Type B pancreatic cell (in vitro differentiated cells): Measurements from ENCODE around the gene LACC1. TPM values are rescaled to one million over a fixed set of nuclear protein-coding genes. Genes with fewer than 3 reads are reported as not detected.
A peak's percentile ranks its signal among the peaks of the same experiment; 100 is the strongest.

Source experiments
- DNase-seq: peaks from one replicate; pipeline ENCODE4 v3.0.0; 2021; ENCODE audit warnings: mixed read lengths; ENCODE audit not compliant: unreplicated experiment; ENCODE audit errors: extremely low spot score
- H3K27ac Mint-ChIP-seq: 2 replicates; pipeline ENCODE4 v1.8.0; 2021; ENCODE audit warnings: mild to moderate bottlenecking, mixed read lengths
- H3K27me3 Mint-ChIP-seq: 2 replicates; pipeline ENCODE4 v1.8.0; 2021; ENCODE audit warnings: mixed read lengths
- H3K36me3 Mint-ChIP-seq: 2 replicates; pipeline ENCODE4 v1.8.0; 2021; ENCODE audit warnings: mixed read lengths
- H3K4me1 Mint-ChIP-seq: one replicate; pipeline ENCODE4 v1.8.0; 2021; ENCODE audit warnings: mixed read lengths; ENCODE audit not compliant: unreplicated experiment
- H3K4me3 Mint-ChIP-seq: 2 replicates; pipeline ENCODE4 v1.8.0; 2021; ENCODE audit warnings: mild to moderate bottlenecking, mixed read lengths
- H3K9me3 Mint-ChIP-seq: 2 replicates; pipeline ENCODE4 v1.8.0; 2021; ENCODE audit warnings: mixed read lengths
- total RNA-seq: library from RNA; stranded (reverse); gene quantifications from 2 replicates; pipeline ENCODE4 v1.2.1, GENCODE V29; 2021; ENCODE audit warnings: low replicate concordance
- TF ChIP-seq, protein P1 (sequence below): fragments of 200-600 bp; sonication (generic); conservative IDR thresholded peaks from 2 replicates; pipeline ENCODE4 v1.5.0; 2021; ENCODE audit warnings: antibody characterized with exemption, mild to moderate bottlenecking

LACC1 gene
- total RNA-seq, 1 donor from 2014 or later = 4.4 TPM

- TF ChIP-seq, protein P1, sequence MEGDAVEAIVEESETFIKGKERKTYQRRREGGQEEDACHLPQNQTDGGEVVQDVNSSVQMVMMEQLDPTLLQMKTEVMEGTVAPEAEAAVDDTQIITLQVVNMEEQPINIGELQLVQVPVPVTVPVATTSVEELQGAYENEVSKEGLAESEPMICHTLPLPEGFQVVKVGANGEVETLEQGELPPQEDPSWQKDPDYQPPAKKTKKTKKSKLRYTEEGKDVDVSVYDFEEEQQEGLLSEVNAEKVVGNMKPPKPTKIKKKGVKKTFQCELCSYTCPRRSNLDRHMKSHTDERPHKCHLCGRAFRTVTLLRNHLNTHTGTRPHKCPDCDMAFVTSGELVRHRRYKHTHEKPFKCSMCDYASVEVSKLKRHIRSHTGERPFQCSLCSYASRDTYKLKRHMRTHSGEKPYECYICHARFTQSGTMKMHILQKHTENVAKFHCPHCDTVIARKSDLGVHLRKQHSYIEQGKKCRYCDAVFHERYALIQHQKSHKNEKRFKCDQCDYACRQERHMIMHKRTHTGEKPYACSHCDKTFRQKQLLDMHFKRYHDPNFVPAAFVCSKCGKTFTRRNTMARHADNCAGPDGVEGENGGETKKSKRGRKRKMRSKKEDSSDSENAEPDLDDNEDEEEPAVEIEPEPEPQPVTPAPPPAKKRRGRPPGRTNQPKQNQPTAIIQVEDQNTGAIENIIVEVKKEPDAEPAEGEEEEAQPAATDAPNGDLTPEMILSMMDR = no peak
- H3K36me3 Mint-ChIP-seq = no peaks in the 10 kb centered on the region
- peaks cover 12% of the 10 kb centered on the region for H3K4me1 Mint-ChIP-seq
- H3K27ac Mint-ChIP-seq = peak overlapping the region; percentile 78
- H3K4me3 Mint-ChIP-seq = peak overlapping the region; percentile 94
- H3K27me3 Mint-ChIP-seq = peaks cover 22% of the 10 kb centered on the region
- no peak for DNase-seq
- H3K9me3 Mint-ChIP-seq = no peaks in the 10 kb centered on the region
Observed at GRCh38 chr13:43877766-43878165, 1.9 kb upstream of the LACC1 start.

DNA sequence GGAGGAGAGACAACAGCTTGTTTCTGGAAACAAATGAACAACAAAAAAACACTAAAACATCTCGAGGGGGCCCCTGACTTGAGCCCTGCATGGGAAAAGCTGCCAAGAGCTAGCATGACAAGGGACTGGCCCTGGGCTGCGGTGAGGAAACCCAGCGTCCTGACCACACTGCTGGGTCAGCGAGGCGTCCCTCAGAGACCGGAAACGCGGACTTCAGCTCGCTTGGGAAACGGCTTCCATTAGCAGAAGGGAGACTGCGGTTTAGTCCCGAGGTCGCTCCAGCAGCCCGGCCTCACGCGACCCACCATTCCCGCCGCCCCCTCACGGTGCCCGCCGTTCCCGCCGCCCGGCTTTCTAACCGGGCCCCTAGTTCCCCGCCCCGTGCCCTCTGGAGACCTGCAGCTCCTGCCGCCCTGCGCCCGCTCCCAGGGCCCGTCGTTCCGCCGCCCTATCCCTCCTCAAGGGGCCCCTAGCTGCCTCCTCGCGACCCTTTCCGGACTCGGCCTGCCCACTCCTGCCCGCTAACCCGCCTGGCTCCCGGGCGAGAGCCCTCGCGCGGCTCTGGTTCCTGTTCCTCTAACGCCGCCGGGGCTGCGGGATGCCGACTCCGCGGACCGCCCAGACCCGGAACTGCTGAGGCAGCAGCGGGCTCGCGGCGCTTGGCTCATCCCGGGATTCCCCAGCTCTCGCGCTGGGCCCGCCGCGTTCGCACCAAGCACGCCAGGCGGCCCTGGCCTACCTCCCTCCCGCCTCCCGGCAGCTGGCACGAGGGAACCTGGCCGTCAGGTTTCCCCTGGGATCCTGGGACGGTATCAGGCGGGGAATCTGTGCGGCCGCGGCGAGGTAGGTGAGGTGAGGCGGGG lies 581 bp upstream of the LACC1 start, which contains the start of gene CCDC122:
TSS of gene CCDC122 (minus strand) at position 849 of the 863 bp plus-strand sequence. CDS start 10,364 bp downstream, outside the sequence.
- Mint-ChIP-seq H3K9me3 (no peaks in the 10 kb centered on the region), H3K4me1 (peaks cover 12% of the 10 kb centered on the region), H3K4me3 (peak within 1 kb of the TSS; percentile 94), H3K27ac (peak within 1 kb of the TSS; percentile 82), H3K36me3 (no peaks in the 10 kb centered on the region), H3K27me3 (peaks cover 22% of the 10 kb centered on the region)
- TF ChIP-seq, protein P1 = no peak
- DNase-seq = peak; percentile 87

- Mint-ChIP-seq H3K4me1 (peaks cover 12% of the 10 kb centered on the region), H3K36me3 (peaks cover 1% of the 10 kb centered on the region), H3K4me3 (peak overlapping the region; percentile 94), H3K9me3 (no peaks in the 10 kb centered on the region), H3K27me3 (peaks cover 22% of the 10 kb centered on the region), H3K27ac (peak overlapping the region; percentile 82)
- TF ChIP-seq, protein P1 = peak; percentile 44
- no peak for DNase-seq
Observed at GRCh38 chr13:43880214-43880855, 631 bp downstream of the LACC1 start.

- H3K4me1 Mint-ChIP-seq = peaks cover 12% of the 10 kb centered on the region
- no peak for DNase-seq
- H3K27ac Mint-ChIP-seq = no peak overlapping the region
- TF ChIP-seq, protein P1 = no peak
- peak overlapping the region; percentile 3 for H3K4me3 Mint-ChIP-seq
- no peaks in the 10 kb centered on the region for H3K9me3 Mint-ChIP-seq
- peaks cover 3% of the 10 kb centered on the region for H3K36me3 Mint-ChIP-seq
- H3K27me3 Mint-ChIP-seq = peaks cover 22% of the 10 kb centered on the region
Observed at GRCh38 chr13:43880926-43881325, 1.2 kb downstream of the LACC1 start.

- no peak for DNase-seq
- TF ChIP-seq, protein P1 = no peak
- Mint-ChIP-seq H3K4me3 (peak overlapping the region; percentile 3), H3K27ac (no peak overlapping the region), H3K4me1 (peaks cover 12% of the 10 kb centered on the region), H3K27me3 (peaks cover 22% of the 10 kb centered on the region), H3K36me3 (peaks cover 3% of the 10 kb centered on the region), H3K9me3 (no peaks in the 10 kb centered on the region)
Observed at GRCh38 chr13:43881580-43881979, 1.9 kb downstream of the LACC1 start.
